Heart left ventricle (tissue), 13 donors: Measurements from ENCODE around the gene BFSP2.

Source experiments
- CTCF ChIP-seq, 12 donors: fragments of 200-600 bp; sonication (generic) in 4 of 12; IDR thresholded peaks; one replicate each; pipeline versions ENCODE4 v1.5.0 to v1.8.0; 2018 to 2022; ENCODE audit warnings: antibody characterized with exemption in 12 of 12, mild to moderate bottlenecking in 5 of 12
- POLR2A ChIP-seq, 2 donors: fragments of 450-650 bp; IDR thresholded peaks; one replicate each; pipeline ENCODE4 v1.6.1; 2017; ENCODE audit warnings: antibody characterized with exemption in 2 of 2, mild to moderate bottlenecking in 2 of 2, moderate library complexity in 2 of 2
- donor health status: ischemic (EF 13 %, LVEDD 7.1; RV severe dilation, severe dysfunction).
- donor health status: DM: no; HTN: yes; CAD: no.
- donor health status: DM: no; HTN: no; CAD: no.
- donor health status: ischemic (EF 25% LVEDD 6.9; RV normal size, moderate dysfunction).
- donor health status: ischemic (EF 25% LVEDD 5.7; RV mildly dilated, moderate dysfunction).
- donor health status: ischemic (EF 35%, LVEDD 5.7; RV mildly dilated, moderate dysfunction).
- donor health status: nonischemic (EF 11% LVEDD 7.7; RV severe dilation, severe dysfunction).
- donor health status: DM: yes; HTN: yes; CAD: no.
- donor health status: PGD.
- donor health status: ischemic (EF 29% LVEDD 5.4; RV normal size, mild dysfunction).
- donor health status: nonischemic (EF 23%, LVEDD 6.1; RV moderate dilation, normal function).

GRCh38 chr3:133514418-133514817, 114.6 kb downstream of the BFSP2 start:
- TF ChIP-seq POLR2A (IDR thresholded peaks at IDR 0.05) = no peak
- TF ChIP-seq CTCF (IDR thresholded peaks at IDR 0.05) = no peak
